HG02981 (cell line): ENCODE measurements around the gene DGCR6.
"Not testable (repeated sequence)": the region's sequence is repeated elsewhere in the genome, so short reads cannot be mapped to it uniquely, and the experiment has no call there.

Source experiments
- ATAC-seq: cut with Tn5 transposase; IDR thresholded peaks from one replicate; pipeline ENCODE4 v1.9.1; 2021; ENCODE audit warnings: mild to moderate bottlenecking, moderate library complexity; ENCODE audit not compliant: unreplicated experiment

DGCR6 gene

GRCh38 chr22:18959741-18960140 is 53.6 kb downstream of the DGCR6 start:
- not testable (repeated sequence) for ATAC-seq

DNA sequence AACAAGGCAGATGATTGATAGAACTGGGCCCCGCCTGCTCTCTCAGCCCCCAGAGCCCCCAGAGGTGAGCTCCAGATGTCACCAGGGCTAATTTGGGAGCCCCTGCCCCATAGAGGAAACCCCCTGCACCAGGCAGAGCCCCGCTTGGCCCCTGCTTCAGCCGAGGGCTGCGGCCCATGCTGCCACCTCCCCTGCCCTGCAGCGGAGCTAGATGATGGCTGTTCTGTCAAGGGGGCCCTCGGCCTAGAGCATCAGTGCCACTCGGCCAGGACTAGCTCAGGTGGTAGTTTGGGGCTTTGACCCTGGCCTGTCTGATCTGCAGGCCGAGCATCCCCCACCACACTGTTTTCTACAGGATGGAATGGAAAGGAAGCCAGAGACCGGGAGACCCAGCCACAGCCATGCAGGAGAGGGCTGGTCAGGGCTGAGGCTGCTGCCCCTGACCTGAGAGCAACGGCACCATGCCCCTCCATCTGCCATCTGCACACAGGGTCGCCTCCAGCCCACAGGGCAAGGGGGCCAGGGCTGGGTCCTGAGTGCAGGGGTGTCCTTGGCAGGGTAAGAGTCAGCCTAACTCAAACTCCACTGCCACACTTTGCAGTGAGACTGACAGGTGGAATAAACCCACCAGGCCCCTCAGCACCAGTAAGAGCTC is 54.2 kb downstream of the DGCR6 start:
- ATAC-seq, result not testable (repeated sequence)

- not testable (repeated sequence) for ATAC-seq
Measured at GRCh38 chr22:18961201-18961600, 55.1 kb downstream of the DGCR6 start.
